ENCODE data around the gene LYVE1.

Gene LYVE1

DNA sequence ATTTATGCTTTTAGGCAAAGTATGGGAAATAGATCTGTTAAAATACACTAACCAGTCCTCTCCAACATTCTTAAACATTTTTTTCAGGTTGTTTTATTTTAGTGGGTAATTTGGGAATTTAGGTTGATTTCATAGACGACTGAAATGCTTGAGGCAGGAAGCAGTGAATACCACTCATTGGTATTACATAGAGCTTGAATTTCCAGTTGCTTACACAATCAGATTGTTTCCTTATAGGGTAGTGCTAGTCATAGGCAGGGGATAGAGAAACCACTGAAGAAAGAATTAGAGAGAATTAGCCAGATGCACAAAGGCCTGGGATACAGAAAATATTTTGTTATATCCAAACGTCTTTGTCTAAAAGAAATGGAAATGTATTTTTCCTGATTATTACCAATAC is 23.9 kb upstream of the LYVE1 start:
- DNase-seq (ENCODE audit: low spot score), result no peak

DNA sequence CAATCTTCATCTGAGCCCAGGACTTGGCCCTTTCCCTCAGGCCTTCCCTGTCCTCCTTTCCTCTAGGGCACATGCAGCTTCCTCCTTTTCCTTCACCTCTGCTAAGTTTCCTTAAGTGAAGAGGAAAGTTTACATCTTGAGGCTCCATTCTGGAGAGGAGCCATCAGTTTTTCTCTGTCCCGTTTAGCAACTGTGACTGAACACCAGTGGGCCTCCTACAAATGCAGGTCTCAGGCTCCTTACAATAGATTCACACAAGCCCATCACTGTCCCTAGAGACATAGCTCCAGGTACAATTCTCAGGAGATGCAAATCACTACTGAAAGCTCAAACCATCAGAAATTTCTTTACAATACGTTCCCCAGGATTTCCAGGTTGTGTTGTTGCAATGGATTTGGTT is 23.3 kb upstream of the LYVE1 start:
- no peak for DNase-seq (ENCODE audit: low spot score)

DNA sequence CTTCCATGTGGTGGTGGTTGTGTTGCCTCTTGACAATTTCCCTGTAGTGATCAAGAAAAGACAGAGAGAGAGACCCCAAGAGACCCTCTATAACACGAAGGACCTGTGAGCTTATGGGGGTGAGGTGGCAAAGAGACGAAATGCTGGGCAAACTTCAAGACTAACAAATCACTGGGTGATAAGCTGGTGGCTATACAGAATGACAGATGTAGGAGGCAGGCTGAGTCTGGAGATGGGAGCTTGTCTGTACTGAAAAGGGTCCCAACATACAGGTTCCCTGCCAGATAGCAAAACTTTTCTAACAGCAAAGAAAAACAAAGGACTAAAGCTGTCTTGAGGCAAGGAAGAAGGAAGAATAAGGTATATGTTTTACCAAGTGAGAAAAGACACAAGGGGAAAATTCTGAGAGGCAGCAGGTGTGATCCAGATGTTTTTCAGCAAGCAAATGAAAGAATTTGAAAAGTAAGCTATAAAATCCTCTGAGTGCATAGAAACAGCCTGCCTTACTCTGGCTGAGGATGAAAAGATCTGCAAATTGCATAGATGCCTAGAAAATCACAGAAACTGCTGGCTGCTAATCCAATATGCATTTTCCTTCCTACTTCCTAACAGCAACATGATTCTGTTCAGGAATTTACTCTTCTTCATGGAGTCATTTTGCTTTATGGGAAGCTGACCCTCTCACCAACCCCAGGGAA is 21.9 kb upstream of the LYVE1 start:
- DNase-seq (ENCODE audit: low spot score), result no peak

DNA sequence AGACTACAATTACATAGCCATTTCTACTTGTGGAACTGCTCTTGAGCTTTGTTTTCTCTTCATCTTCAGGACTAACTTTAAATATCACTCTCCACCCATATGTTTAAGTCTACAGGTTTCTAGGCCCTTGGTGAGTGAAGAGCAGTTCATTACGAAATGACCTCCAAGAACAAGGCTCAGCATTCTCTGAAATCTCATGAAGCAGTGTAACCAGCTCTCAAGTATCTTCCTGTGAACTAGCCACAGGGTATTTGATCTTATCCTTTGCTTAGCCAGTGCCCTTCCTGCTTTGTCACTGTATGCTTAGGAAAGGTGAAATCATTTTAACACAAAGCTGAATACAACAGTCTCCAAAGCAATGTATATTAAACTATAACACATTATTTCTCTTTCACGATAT is 20.4 kb upstream of the LYVE1 start:
- DNase-seq (ENCODE audit: low spot score), result no peak

DNA sequence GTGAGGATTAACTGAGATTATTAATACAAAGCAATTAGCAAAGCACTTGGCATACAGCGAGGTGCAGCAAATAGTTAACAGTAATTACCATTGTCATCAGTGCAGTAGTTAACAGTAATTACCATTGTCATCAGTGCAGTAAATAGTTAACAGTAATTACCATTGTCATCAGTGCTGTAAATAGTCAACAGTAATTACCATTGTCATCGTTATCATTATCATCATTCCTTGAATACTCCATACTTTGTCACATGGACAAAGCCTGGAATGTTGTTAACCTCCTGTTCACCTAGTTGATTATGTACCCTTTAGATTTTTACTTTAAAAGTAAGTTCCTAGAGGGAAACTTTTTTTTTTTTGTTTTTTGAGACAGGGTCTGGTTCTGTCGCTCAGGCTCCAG is 19.5 kb upstream of the LYVE1 start:
- no peak for DNase-seq (ENCODE audit: low spot score)

DNA sequence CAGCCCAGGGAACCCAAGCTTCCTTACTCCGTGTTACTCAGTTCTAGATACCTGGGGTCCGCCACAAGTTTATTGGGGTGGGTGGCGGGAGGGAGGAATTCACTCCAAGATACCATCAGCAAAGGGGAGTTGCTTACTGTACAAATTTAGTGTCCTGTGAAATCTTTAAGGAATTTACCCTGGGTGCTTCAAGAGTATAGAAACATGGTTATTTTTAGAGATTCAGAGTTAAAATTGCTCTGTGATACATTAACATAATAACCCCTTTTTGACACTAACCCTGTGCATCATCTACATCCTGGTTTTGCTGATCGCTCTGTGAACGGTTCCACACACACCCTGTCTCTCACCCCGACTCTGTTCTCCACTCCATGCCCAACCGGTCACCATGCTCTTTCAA is 18.9 kb upstream of the LYVE1 start:
- no peak for DNase-seq (ENCODE audit: low spot score)

DNA sequence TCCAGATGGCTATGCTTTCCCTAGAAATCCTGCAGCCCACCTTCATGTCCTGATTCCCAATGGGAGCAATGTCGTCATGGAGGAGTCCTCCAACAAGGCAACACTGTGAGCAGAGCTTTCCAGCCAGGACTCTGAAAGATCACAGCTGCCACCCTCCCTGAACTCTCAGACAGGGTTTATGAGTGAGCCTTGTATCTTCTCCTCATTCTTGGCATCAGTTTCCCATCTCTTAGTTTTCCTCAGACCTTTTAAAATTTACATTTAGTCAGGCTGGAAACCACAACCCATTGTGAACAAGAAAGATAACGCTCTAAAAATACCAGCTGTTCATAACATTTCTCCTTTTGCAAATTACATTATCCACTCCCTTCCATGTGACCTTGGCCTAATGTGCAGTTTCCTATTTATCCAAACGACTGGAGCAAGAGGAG is 15.6 kb upstream of the LYVE1 start:
- no peak for DNase-seq (ENCODE audit: low spot score)

DNA sequence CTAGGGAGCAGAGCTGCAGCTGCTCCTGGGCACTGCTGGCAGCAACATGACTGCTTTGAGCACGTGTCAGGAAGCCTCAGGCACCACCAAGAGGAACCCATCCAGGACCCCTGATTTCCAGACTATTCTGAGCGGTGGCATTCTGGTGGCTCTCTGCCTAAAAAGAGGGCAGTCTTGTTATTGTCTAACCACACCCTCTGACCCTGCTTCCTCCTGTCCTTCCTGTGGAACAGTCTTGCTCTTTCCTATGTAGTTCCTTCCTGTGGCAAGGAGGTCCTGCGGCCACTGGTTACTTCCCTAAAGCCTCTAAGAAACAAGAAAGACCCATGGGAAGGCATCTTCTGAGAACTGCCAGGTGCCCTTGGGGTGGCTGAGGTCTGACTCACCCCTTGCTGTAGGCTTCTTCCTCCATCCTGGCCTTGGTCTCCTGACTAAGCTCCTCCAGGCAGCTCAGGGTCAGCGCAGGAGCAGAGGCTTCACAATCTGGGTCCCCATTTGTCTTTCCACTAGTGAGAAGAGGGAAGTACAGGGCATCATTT is 13.1 kb upstream of the LYVE1 start:
- DNase-seq (ENCODE audit: low spot score), result no peak

DNA sequence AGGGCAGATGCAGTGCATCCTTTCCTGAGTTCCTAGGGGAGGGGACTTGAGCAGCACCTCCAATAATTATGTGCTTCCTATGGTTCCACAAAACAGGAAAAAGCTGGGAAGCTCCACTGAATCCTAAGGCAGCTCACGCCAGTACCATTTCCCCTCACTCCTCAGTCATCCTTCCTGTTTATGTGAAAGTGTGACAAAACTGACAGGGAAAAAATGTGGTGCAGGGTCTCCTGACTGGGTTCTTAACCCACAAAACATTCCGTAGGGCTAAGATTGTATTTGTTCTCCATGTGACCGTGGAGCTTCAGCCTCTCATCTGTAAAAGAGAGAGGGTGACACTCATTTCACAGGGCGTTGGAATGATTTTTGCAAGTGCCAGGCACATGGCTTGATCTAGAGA is 12.2 kb upstream of the LYVE1 start:
- no peak for DNase-seq (ENCODE audit: low spot score)

DNA sequence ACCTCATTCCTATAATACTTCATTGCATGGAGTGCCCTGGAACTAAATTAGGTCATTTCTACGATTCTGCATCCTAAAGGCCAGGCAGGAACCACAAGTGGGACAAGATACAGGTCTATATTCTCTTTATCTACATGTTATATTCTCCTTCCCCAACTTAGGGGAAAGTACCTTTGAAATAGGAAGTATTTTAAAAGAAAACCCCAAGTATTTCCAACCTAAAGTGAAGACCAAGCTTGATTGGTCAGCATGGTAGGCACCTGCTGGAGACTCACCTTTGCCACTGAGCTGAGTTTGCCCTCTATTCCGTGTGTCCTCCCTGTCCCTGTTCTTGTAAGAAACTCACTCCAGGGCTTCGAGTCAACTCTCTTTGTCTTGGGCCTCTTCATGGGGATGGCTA is 11.2 kb upstream of the LYVE1 start:
- DNase-seq (ENCODE audit: low spot score), result no peak

DNA sequence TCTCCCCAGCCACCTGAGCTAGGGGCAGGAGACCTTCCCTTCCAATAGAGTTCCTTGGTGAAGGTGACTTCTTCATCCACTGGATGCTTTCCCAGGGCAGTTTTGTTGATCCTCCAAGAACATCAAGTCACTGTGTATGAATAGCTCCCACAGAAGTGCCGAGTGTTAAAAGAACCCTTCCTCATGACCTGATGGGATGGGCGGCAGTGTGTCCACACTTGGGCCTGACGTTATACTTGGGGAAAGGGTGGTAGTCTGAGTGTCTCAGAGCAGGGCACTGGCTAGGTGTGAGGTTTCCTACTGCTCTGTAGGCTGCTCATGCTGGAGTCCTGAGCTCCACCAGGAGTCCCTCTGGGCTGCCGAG is 7.6 kb upstream of the LYVE1 start:
- DNase-seq (ENCODE audit: low spot score), result no peak

DNA sequence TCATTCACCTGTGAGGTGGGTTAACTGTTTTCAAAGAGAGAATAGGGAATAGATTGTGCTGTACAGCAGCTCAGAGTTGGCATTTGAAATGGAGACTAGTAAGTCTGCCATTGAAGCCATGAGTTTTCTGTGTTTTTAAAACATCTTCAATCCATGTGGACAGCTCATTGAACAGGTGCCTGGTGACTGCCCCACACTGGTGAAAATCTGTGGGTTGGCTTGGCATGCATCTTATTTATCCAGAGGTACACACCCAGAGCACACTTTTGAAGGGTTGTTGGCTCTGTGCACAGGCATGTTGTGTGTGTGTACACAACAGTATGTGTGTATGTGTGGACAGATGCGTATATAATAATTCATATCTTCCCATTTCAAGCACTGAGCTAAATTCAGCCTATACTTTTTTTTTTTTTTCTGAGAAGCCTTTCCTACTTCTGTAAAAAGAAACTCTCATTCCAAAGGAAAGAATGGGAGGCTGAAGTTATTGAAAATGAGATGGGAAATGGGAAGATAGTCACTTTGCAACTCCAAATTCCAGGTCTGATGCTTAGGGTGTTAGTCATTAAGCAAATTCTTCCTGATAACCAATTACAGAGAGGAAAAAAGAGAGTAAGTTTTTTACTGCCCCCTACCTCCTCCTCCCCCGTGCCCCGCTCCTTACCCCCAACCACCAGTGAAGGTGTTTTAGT is 7.0 kb upstream of the LYVE1 start:
- no peak for DNase-seq (ENCODE audit: low spot score)

DNA sequence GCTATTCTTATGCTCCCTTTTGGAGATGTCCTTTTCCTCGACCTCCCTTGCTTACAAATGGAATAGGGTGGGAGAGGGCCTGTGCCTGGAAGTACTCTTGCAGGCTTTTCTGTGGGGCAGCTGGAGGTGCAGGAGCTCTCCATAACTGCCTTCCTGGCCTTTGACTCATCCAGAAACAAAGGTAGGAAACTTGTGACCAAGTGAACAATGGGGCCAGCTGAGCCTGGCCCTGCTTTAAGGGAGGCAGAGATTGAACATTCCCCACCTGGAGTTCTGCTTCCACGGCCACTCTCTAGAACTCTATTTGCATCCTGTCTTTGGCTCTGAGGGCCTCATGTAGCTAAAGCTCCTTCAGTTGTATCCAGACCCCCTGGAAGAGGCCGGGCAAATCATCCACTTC is 5.1 kb upstream of the LYVE1 start:
- DNase-seq (ENCODE audit: low spot score), result no peak

DNA sequence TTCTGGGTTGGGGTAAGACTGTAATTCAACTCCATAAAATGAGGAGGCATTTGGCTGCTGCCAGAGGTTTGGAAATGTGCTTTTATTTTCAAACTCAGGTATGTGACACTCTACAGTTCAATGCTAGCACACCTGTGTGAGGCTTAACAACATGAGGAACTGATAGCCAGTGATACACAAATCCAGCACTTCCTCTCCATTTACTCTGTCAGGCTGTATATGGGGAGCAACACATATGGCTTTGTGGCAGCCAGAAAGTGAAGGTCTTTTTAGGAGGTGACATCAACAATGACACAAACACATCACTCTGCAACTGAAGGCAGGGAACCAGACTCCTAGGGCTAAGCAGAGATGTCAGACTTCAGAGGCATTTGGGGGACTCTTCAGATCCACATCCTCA is 4.6 kb upstream of the LYVE1 start:
- no peak for DNase-seq (ENCODE audit: low spot score)

DNA sequence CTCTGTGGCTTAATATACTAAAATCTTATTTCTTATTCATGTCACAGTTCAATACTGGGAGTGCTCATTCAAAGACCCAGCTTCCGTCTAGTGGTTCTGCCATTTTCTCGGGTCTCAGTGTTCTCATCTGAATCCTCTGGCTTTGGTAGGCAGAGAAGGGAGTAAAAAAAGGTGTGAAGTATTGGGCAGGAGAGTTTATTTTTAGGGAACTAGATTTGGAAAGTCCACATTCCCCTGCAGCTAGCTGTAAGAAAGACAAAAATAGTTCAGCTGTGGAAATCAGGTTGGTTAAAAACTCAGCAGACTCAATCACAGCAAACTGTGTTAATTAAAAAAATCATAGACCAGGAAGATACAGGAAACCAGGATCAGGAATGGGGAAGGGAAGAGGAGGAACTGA is 4.1 kb upstream of the LYVE1 start:
- DNase-seq (ENCODE audit: low spot score), result no peak

DNA sequence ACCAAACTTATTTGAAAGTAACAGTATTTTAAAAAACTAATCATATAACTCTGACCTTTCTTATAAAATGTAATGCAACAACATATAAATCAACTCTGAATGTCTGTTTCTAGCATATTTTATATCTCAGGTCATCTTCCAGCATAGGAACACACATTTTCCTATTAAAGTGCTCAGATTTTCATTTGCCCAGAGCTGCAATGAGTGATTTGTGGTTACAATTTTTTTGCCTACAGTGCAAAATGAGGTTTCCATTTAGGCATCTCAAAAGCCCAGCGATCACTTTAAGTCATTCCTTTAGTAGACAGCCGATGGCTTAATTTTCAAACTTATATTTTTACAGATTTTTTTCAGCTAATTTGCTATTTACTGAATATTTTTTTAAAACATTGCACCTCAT is 1.0 kb downstream of the LYVE1 start:
- DNase-seq (ENCODE audit: low spot score), result no peak

DNA sequence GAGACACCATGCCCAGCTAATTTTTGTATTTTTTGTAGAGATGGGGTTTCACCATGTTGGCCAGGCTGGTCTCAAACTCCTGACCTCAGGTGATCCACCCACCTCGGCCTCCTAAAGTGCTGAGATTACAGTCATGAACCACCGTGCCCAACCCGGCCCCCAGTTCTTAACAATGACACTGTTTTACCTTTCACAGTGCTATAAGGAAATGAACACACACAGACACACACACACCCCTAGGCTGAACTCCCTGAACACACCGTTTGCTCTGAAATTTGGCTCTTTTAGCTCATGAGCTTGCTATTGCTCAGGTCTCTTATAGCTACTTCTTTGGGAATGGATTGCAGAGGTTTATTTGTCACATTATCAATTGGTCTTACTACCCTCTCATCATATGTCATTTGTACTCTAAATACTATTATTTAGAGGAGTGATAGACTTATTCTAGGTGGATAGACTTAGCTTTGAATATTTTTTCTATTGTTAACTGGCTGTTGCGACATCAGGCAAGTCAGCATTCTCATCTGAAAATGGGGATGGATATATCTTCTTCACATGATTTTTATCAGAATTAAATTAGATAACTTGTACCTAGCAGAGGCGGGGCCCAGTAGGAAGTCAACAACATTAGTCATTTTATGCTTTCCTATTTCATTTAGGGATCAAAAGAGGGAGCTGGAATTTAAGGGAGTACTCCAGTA is 2.1 kb downstream of the LYVE1 start:
- DNase-seq (ENCODE audit: low spot score), result no peak

DNA sequence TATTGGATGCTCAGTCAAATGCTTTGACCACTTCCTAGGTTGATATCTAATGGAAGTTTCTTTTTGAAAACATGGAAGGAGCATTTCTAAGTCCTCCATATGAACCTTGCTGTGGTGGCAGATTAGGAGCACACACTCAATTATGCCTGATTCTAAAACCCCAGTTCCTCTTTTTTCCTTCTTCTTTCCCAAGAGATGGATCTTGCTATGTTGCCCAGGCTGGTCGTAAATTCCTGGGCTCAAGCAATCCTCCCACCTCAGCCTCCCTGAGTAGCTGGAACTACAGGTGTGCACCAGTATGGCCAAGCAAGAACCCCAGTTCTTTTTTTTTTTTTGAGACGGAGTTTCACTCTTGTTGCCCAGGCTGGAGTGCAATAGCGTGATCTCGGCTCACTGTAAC is 3.0 kb downstream of the LYVE1 start:
- no peak for DNase-seq (ENCODE audit: low spot score)

DNA sequence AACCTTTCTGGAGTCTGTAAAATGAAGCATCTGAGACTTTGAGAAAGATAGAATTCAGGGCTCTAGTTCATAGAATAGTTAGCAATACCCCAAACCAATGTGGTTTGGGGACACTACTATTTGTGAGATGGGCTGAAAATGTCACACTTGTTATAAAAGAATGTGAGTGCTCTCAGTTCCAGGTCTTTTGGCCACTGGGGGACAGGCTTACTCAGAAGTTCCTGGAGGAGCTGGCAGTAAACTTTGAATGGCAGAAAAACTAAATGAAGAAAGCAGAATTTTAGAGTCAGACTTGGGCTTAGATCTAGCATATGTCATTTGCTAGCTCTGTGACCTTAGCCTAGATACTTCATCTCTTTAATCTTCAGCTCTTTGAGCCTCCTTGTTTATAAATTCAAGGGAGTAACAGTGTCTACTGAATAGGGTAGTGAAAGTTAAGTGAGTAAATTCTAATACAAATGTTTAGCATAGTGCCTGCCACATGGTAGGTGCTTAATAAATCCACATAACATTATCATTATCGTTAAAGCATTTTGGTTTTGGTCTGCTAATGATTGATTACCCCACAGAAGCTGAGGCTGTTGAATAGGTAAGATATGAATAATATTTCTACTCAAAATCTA is 3.7 kb downstream of the LYVE1 start:
- DNase-seq (ENCODE audit: low spot score), result no peak

DNA sequence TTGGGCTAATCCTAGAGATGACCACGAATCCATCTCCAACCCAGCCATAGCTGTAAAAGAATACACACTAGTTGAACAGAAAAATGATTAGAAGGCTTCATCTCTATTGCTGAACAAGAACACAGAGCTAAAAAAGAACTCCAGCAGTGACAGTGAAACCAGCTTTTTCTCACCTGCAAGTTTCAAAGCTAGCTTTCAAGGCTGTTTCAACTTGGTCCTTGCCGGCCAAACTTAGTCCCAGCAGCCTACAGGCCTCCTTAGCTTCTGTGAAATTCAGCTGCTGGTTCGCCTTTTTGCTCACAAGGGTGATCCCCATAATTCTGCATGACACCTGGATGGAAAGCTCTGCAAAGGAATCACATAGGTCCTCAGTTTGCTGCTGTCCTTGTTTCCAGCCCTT is 4.4 kb downstream of the LYVE1 start:
- DNase-seq (ENCODE audit: low spot score), result no peak

DNA sequence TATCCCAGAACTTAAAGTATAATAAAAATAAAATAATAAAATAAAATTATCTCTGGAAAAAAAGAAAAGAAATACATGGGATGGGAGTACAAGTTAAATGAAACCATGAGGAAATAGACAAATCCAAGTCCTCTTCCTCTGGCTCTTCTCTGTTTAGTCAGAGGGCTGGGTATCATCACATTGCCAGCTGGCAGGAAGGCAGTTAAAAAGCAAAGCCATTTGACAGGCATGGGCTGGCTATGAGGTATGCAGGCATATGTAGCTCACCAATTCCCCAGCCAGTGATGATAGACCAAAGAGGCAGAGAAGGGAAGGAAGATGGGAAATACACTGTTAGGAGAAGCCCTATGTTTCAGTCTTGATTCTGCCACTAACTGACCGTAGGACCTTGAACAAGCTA is 6.5 kb downstream of the LYVE1 start:
- no peak for DNase-seq (ENCODE audit: low spot score)

DNA sequence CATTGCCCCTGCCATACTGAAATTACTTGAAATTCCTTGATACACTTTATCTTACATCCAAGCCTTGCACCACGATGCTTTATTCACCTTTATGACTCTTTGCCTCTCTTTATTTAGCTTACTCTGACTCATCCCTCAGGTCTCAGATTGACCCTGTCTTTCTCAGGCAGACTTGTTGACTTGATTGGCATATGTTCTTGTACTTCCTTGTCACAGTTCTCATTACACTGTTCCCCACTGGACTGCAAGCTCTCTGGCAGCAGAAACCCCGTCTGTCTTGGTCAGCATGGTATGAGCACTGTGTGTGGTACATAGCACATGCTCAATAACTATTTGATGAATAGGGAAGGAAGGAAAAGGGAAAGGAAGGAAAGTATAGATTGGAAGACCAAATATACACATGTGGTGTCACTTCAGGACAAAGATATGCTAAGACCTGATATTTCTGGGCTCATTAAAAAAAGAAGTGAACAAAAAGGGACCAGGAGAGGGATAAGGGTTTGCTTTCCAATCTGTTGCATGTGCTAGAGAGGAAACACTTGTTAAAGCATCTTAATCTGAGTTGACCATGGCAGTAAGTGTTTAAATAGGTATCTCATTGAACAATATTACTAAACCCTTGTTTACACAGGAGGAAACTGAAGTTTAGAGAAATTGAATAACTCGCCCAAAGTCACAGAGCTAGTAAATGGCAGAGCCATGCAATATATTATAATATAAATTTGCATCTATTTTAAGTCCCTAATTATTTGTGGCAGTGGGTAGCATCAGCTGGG is 7.2 kb downstream of the LYVE1 start:
- DNase-seq (ENCODE audit: low spot score), result no peak

Measured in HuH-7 (cell line).